Liver (tissue), 9 donors: ENCODE measurements around the gene CFAP100. TPM values are rescaled to one million over a fixed set of nuclear protein-coding genes. Genes with fewer than 3 reads are reported as not detected.

ENCODE experiments used
- DNase-seq: peaks from one replicate; pipeline ENCODE4 v3.0.0-alpha.2; 2017; ENCODE audit warnings: low spot score
- H3K27ac ChIP-seq, 2 donors: one replicate each; pipeline ENCODE4 v1.7.0; 2013; ENCODE audit warnings: inconsistent platforms in 2 of 2, low read length in 2 of 2, control low read depth in 1 of 2, low read depth in 1 of 2, mild to moderate bottlenecking in 1 of 2
- H3K27me3 ChIP-seq, 4 donors: one replicate each; pipeline versions ENCODE4 v1.6.1 to v1.7.0; 2013; ENCODE audit warnings: low read length in 3 of 4, inconsistent platforms in 1 of 4, mild to moderate bottlenecking in 1 of 4, moderate library complexity in 1 of 4; ENCODE audit not compliant: control insufficient read depth in 4 of 4, insufficient read depth in 4 of 4
- H3K36me3 ChIP-seq, 4 donors: one replicate each; pipeline versions ENCODE4 v1.6.1 to v1.7.0; 2013; ENCODE audit warnings: low read length in 3 of 4, mild to moderate bottlenecking in 3 of 4, low read depth in 1 of 4, moderate library complexity in 1 of 4; ENCODE audit not compliant: control insufficient read depth in 4 of 4, insufficient read depth in 3 of 4
- H3K4me1 ChIP-seq, 4 donors: one replicate each; pipeline versions ENCODE4 v1.6.1 to v1.7.0; 2013; ENCODE audit warnings: low read length in 3 of 4, mild to moderate bottlenecking in 3 of 4, moderate library complexity in 1 of 4; ENCODE audit not compliant: control insufficient read depth in 4 of 4, insufficient read depth in 4 of 4
- H3K4me3 ChIP-seq, 3 donors: one replicate each; pipeline versions ENCODE4 v1.6.1 to v1.7.0; 2013; ENCODE audit warnings: low read length in 3 of 3, control low read depth in 1 of 3, low read depth in 1 of 3, mild to moderate bottlenecking in 1 of 3
- H3K9ac ChIP-seq, 2 donors: one replicate each; pipeline ENCODE4 v1.7.0; 2013; ENCODE audit warnings: low read length in 2 of 2, mild to moderate bottlenecking in 2 of 2, moderate library complexity in 2 of 2, control low read depth in 1 of 2, low read depth in 1 of 2
- H3K9me3 ChIP-seq, 4 donors: one replicate each; pipeline versions ENCODE4 v1.6.1 to v1.7.0; 2013; ENCODE audit warnings: low read length in 3 of 4; ENCODE audit not compliant: control insufficient read depth in 4 of 4
- ATF3 ChIP-seq: IDR thresholded peaks from 2 replicates; pipeline ENCODE4 v1.6.1; 2016; ENCODE audit warnings: antibody characterized with exemption
- CTCF ChIP-seq: fragments of 150-350 bp; IDR thresholded peaks from 2 replicates; pipeline ENCODE4 v1.5.1; 2017; ENCODE audit warnings: improper control_type of control experiment, low read depth, low read length; ENCODE audit not compliant: missing input control
- EGR1 ChIP-seq, 2 donors: IDR thresholded peaks; 2 replicates each; pipeline ENCODE4 v1.6.1; 2016 to 2018; ENCODE audit warnings: antibody characterized with exemption in 2 of 2, low read depth in 2 of 2
- FOXA1 ChIP-seq: IDR thresholded peaks from 2 replicates; pipeline ENCODE4 v1.6.1; 2016; ENCODE audit warnings: antibody characterized with exemption
- FOXA2 ChIP-seq: IDR thresholded peaks from 2 replicates; pipeline ENCODE4 v1.6.1; 2016; ENCODE audit warnings: antibody characterized with exemption
- GABPA ChIP-seq, 2 donors: IDR thresholded peaks in 1 of 2; conservative IDR thresholded peaks in 1 of 2; 2 replicates each; pipeline ENCODE4 v1.6.1; 2016; ENCODE audit warnings: antibody characterized with exemption in 2 of 2, mild to moderate bottlenecking in 1 of 2, moderate library complexity in 1 of 2
- HNF4A ChIP-seq, 2 donors: conservative IDR thresholded peaks; 2 replicates each; pipeline ENCODE4 v1.6.1; 2016; ENCODE audit warnings: antibody characterized with exemption in 2 of 2, mild to moderate bottlenecking in 2 of 2
- HNF4G ChIP-seq: IDR thresholded peaks from 2 replicates; pipeline ENCODE4 v1.6.1; 2016; ENCODE audit warnings: antibody characterized with exemption
- MAX ChIP-seq: IDR thresholded peaks from 2 replicates; pipeline ENCODE4 v1.6.1; 2016; ENCODE audit warnings: antibody characterized with exemption
- NR2F2 ChIP-seq: IDR thresholded peaks from 2 replicates; pipeline ENCODE4 v1.6.1; 2016; ENCODE audit warnings: antibody characterized with exemption
- RAD21 ChIP-seq, 2 donors: IDR thresholded peaks; 2 replicates each; pipeline ENCODE4 v1.6.1; 2016; ENCODE audit warnings: antibody characterized with exemption in 2 of 2, mild to moderate bottlenecking in 2 of 2
- REST ChIP-seq: IDR thresholded peaks from 2 replicates; pipeline ENCODE4 v1.6.1; 2016; ENCODE audit warnings: antibody characterized with exemption, mild to moderate bottlenecking
- RXRA ChIP-seq, 2 donors: IDR thresholded peaks; 2 replicates each; pipeline ENCODE4 v1.6.1; 2017 to 2018; ENCODE audit warnings: antibody characterized with exemption in 2 of 2, mild to moderate bottlenecking in 1 of 2
- SP1 ChIP-seq: IDR thresholded peaks from 2 replicates; pipeline ENCODE4 v1.6.1; 2018; ENCODE audit warnings: antibody characterized with exemption, mild to moderate bottlenecking
- TAF1 ChIP-seq: conservative IDR thresholded peaks from 2 replicates; pipeline ENCODE4 v1.6.1; 2016; ENCODE audit warnings: antibody characterized with exemption, mild to moderate bottlenecking
- YY1 ChIP-seq: IDR thresholded peaks from 2 replicates; pipeline ENCODE4 v1.6.1; 2016; ENCODE audit warnings: antibody characterized with exemption, mild to moderate bottlenecking
- ZBTB33 ChIP-seq: IDR thresholded peaks from 2 replicates; pipeline ENCODE4 v1.6.1; 2016; ENCODE audit warnings: antibody characterized with exemption
- WGBS: extraction: QIAGEN DNeasy Blood & Tissue Kit; methylation state at CpG from one replicate; pipeline ENCODE4 v1.1.7; 2013; 5-methylcytosine and 5-hydroxymethylcytosine counted together
- polyA plus RNA-seq, 2 donors: library from polyadenylated mRNA; stranded (reverse) in 1 of 2; unstranded in 1 of 2; fragments of 200-250 nt in 1 of 2; fragments of >200 nt in 1 of 2; fragmentation: Nextera tagmentation in 1 of 2; extraction: Ambion mirVana in 1 of 2; gene quantifications; one replicate each; pipeline versions ENCODE4 v1.2.1 to v1.2.3, GENCODE V29; 2013 to 2015
- total RNA-seq, 2 donors: library from RNA; depleted of rRNA; stranded (reverse); fragments of >200 nt; gene quantifications; one replicate each; pipeline ENCODE4 v1.2.3, GENCODE V29; 2014
- donor health status: healthy.
- donor health status: healthy.
- donor health status: healthy.
- donor health status: healthy.
- donor health status: healthy.

CFAP100 gene
- total and polyA plus RNA-seq, 4 donors, result not detected

- 94% methylated on average over 11 of the region's 11 CpGs for WGBS
- Histone ChIP-seq H3K36me3 (no peaks in the 10 kb centered on the region), H3K9me3 (no peaks in the 10 kb centered on the region), H3K27ac (no peak overlapping the region), H3K9ac (no peak overlapping the region), H3K4me3 (no peak overlapping the region), H3K4me1 (no peaks in the 10 kb centered on the region), H3K27me3 (peaks cover 0 to 2% (median under 1%) of the 10 kb centered on the region in 4 donors)
- TF ChIP-seq HNF4G (no peak), RAD21 (IDR thresholded peaks at IDR 0.05) (no peak), EGR1 (IDR thresholded peaks at IDR 0.05; ENCODE audit: low read depth in 2 of 2) (no peak), CTCF (no peak), RXRA (IDR thresholded peaks at IDR 0.05) (no peak), HNF4A (conservative IDR thresholded peaks at IDR 0.05) (no peak), MAX (no peak), GABPA (IDR thresholded peaks at IDR 0.05 in 1 of 2, conservative IDR thresholded peaks at IDR 0.05 in 1 of 2) (no peak), ATF3 (no peak), SP1 (no peak), NR2F2 (no peak), YY1 (no peak), TAF1 (no peak), REST (no peak), FOXA1 (no peak), ZBTB33 (no peak), FOXA2 (no peak)
- DNase-seq, result no peak
Observed at GRCh38 chr3:126414406-126414805, 19.7 kb downstream of the CFAP100 start.
